ELF-1 (cell line): ENCODE data around the gene CELF2.
A peak's percentile ranks its signal among the peaks of the same experiment; 100 is the strongest.
"Not testable (repeated sequence)": the region's sequence is repeated elsewhere in the genome, so short reads cannot be mapped to it uniquely, and the experiment has no call there.

ENCODE experiments used
- DNase-seq: peaks from one replicate; pipeline ENCODE4 v3.0.0-alpha.2; 2016; ENCODE audit warnings: low read depth, low spot score

The CELF2 gene

GRCh38 chr10:11096422-11096821 is 78.8 kb downstream of the CELF2 start:
- no peak for DNase-seq

- no peak for DNase-seq
Observed at GRCh38 chr10:11097686-11098085, 80.0 kb downstream of the CELF2 start.

DNA sequence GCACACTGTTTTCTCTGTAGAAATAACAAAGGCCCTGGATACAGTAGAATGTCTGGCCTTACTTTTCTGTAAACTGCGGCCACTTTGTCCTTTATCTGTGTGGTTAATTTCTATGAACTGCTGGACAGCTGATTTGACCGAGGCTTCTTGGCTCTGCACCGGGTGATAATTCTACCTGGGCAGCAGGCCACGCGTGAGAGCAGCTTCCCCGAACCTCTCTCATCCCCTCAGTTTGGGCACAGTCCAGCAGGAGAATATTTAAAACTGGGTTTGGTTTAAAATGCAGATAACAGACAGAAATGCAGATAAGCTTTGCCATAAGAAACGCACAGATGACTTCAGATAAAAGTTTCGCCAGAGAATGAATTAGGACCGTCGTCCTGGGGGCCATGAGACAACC is 81.0 kb downstream of the CELF2 start:
- DNase-seq: no peak

DNA sequence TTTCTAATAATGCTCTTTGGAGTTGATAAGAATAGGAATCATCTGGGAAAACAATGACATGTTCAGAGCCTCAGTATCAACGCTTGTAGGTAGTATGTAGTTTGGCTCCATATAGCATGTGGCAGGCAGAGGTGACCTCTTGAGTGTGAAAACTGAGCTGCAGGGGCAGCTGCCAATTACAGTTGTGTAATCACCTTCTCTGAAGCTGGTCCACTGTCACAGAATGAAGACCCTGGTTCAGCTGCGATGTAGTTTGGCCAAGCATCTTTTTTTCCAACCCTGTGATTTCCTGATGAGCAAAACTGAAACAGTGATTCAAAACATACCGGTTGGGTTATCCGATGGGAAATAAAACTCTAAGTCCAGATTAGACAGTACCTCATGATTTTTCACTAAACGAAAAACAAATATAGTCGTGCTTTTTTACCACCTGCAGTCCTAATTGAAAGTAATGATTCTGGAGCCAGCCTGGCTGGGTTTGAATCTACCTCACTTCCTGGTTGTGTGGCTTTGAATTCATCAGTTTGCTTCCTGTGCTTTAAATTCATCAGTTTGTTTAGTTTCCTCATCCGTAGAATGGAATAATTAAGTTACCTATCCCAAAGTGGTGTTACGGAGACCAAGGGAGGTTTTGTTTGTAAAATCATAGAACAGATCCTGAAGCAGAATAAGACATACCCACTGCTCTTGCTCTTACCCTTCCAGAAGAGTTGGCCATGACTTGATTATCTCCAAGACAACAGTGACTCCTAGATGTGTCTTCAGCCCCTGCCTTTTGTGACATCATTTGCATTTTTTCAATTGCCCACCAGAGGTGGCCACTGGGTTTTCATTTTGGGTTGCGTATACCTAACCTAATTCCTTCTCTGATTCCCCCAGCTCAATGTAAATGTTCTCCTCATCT is 87.4 kb downstream of the CELF2 start:
- peak; percentile 6 for DNase-seq

- no peak for DNase-seq
Observed at GRCh38 chr10:11105676-11106004, 88.0 kb downstream of the CELF2 start.

GRCh38 chr10:11106621-11107374 is 89.1 kb downstream of the CELF2 start:
- peak; percentile 15 for DNase-seq

- no peak for DNase-seq
Observed at GRCh38 chr10:11107948-11108347, 90.3 kb downstream of the CELF2 start.

DNA sequence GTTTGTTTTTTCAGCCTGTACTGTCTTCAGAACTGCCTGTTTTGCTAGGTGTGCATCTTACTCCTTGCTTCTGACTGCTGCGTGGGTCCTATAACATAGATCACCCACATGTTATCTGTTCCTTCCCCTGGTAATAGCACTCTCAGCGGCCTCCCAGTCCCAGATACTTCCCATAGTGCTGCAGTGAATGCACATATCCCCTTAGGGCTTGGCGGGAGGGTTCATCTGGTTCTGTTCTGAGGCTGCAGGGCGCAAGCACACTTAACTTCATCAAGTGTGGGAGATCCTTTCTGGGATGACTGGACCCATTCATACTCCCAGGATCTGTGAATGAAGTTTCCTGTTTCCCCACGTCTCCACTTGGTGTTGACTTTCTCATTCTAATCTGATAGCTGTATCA is 90.7 kb downstream of the CELF2 start:
- no peak for DNase-seq

DNA sequence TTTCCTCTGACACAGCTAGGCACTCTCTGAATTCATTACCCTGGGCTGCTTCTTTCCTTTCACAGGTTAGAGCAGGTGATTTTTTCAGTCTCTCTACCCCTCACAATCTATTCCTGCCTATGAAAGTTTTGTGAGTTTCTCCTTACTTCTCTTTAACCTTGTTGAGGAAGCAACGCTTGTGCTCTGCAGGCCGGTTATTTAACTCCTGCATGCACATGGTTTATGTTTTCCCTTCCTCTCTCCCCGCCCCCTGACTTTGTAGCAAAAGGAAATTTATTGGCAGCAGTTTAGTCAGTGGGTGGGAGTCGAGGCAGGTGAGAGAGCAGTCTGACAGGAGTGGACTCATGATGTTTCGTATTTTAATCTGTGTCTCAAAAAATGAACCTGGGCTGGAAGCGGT is 91.9 kb downstream of the CELF2 start:
- DNase-seq: no peak

- no peak for DNase-seq
Observed at GRCh38 chr10:11110539-11110938, 92.9 kb downstream of the CELF2 start.

DNA sequence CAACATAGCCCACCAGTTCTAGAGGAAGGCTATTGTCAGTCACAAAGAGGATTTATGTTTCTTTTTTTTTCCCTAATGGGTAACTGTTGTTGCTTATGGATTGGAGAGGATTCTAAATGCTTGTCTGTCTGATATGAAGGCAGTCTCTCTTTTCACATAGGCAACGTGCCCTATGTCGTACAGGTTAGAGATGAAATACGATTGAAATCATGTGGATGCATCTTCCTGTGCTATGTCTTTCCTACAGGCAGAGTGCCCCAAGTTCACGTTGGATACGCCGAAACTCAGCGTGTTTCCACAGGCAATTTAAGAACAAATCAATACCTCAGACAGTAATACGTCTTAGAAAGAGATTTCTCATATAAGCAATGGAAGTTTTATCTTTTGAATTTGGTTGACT is 93.8 kb downstream of the CELF2 start:
- no peak for DNase-seq

DNA sequence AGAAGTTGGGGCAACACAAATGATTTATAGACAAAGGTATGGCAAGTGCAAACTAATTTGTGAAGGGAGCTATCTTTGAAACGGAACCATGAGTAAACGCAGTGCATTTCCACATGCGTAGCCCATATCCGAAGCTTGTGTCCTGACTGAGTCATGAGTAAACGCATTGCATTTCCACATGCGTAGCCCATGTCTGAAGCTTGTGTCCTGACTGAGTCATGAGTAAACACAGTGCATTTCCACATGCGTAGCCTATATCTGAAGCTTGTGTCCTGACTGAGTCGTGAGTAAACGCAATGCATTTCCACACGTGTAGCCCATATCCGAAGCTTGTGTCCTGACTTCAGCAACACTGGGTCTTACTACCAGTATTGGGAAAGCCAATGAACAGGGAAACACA is 95.0 kb downstream of the CELF2 start:
- DNase-seq: no peak

DNA sequence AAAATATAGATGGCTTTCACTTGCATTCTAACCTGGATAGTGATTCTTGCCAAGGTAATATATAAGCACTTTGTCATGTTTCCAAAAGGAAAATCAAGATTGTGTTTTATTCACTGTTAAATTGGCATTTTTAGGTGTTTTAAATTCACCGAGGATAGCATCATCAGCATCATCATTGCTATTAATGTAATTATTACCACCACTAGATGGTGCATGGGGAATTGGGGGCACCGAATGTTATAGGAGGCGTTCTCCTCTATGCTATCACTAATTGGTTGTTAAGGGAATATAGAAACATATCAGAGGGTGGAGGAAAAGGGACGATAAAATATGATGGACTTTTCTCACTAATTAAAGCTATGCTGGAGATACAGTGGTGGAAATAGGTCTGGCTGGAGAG is 95.5 kb downstream of the CELF2 start:
- no peak for DNase-seq

DNA sequence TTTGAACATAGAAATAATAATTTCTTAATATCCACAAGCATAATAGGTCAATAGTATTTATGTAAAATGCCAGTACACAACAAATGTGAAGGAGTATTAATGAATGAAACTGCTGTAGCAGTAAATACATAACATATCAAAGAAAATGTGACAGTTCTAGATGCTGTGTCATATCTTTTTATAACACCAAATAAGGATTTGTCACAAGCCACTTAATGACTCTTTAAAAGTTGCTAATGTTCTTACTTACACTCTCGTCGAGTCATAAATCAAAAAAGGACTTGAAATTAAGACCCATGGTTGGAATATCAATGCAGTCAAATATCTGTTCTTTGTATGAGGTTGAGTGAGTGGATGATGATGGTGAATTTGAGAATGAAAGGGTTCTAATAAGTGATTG is 96.6 kb downstream of the CELF2 start:
- DNase-seq: no peak

- DNase-seq: no peak
Observed at GRCh38 chr10:11115337-11115736, 97.7 kb downstream of the CELF2 start.

DNA sequence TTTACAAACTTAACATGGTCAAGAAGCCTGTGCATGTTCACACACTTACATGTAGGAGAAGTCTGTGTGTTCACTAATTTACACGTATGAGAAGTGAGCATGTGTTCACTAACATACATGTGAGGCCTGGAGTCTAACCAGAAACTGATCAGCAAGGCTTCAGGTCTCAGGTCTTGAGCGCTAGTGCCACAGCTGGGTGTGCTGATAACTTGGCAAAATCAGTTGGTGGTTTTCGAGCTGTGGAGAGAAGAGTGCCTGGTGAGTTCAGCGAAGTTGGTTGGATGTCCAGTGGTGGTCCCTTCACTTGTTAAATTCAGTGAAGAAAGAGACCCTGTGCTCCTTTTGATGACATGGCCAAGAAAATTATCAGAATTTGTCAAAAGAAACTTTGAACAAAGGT is 98.7 kb downstream of the CELF2 start:
- no peak for DNase-seq

DNA sequence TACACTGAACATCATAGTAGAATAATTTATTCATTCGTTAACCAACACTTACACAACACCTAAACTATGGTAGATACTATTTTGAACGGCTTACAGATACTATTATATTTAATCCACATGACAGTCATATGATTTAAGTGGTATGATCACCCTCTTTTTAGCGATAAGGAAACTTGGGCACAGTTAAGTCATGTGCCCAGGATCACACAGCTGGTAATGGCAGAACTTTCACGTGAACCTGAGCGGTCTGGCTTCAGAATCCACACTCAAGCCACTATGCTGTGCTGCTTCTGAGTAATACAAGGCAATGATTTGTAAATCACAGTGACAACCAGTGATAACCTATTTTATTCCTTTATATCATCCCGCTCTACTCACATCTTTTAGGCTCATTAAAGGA is 99.1 kb downstream of the CELF2 start:
- DNase-seq: no peak

DNA sequence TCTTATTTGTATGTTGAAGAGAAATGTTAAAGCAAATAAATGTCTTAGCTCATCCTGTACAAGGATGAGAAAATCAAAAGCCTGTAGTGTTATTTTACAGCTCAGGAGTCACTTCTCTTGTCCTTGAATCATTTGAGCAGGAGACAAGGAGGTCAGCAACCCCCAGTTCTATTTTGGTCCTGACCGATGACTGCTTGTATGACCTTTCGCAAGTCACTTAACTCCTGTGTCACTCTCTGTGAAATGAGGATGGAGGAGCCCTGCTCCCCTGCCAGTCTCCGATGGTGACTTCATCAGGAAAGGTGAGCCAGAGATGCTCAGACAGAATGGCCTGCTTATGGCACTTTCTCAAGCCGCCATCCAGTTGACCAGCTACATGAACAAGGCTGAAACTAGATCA is 101.0 kb downstream of the CELF2 start:
- no peak for DNase-seq

- DNase-seq: no peak
Observed at GRCh38 chr10:11119843-11120242, 102.2 kb downstream of the CELF2 start.

- no peak for DNase-seq
Observed at GRCh38 chr10:11120711-11121110, 103.0 kb downstream of the CELF2 start.

GRCh38 chr10:11123892-11124291 is 106.2 kb downstream of the CELF2 start:
- not testable (repeated sequence) for DNase-seq

GRCh38 chr10:11125004-11125403 is 107.3 kb downstream of the CELF2 start:
- no peak for DNase-seq

DNA sequence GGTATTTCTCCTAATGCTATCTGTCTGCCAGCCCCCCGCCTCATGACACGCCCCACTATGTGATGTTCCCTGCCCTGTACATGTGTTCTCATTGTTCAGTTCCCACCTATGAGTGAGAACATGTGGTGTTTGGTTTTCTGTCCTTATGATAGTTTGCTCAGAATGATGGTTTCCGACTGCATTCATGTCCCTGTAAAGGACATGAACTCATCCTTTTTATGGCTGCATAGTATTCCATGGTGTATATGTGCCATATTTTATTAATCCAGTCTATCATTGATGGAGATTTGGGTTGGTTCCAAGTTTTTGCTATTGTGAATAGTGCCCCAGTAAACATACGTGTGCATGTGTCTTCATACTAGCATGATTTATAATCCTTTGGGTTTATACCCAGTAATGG is 109.3 kb downstream of the CELF2 start:
- DNase-seq: not testable (repeated sequence)
